GM18526 (cell line): ENCODE data around the gene HLA-DOA.

ENCODE experiments used
- POLR2A ChIP-seq: IDR thresholded peaks from 3 replicates; pipeline ENCODE4 v1.6.1; 2011; ENCODE audit not compliant: insufficient read length; ENCODE audit errors: extremely low read depth

The HLA-DOA gene

DNA sequence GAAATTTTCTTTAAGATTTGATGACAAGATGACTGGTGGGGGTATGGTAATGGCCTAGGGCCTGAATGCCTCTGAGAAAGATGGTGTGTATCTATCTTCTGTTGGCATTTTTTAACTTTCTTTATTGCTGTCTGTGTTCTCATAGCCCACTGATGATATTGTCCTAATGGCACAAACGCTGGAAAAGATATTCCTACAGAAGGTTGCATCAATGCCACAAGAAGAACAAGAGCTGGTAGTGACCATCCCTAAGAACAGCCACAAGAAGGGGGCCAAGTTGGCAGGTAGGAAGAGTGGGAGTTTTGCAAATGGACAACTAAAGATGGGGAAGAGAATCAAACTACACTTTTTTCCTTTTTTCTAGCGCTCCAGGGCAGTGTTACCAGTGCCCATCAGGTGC is 33.5 kb downstream of the HLA-DOA start:
- no peak for TF ChIP-seq POLR2A

DNA sequence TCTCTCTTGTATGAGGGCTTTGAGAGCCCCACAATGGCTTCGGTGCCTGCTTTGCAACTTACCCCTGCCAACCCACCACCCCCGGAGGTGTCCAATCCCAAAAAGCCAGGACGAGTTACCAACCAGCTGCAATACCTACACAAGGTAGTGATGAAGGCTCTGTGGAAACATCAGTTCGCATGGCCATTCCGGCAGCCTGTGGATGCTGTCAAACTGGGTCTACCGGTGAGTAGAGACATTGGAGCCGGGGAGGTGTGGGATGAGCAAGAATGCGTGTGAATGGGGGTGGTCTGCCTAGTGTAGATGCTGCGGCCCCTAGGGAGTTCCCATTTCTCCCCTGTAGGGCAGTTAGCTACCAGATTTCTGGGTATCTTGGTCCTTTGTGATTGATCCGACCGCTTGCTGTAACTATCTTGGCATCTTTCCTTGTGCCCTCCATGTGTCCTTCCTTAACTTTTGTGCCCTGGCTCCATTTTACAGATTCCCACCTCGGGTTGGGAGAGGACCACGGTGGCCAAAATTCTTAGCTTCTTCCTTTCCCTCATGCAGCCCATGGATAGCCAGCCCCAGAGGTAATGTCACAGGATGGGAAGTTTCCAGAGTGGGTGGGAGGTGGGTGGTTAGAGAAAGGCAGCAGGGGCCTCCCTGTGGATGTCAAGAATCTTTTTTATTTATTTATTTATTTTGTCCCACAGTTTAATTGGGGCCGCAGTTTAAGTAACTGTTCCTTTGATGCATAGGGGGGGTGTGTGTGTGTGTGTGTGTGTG is 34.7 kb downstream of the HLA-DOA start:
- no peak for TF ChIP-seq POLR2A

GRCh38 chr6:32974016-32974333 is 35.4 kb downstream of the HLA-DOA start:
- TF ChIP-seq POLR2A, result peak; percentile 11

GRCh38 chr6:32973144-32974015 is 36.0 kb downstream of the HLA-DOA start:
- no peak for TF ChIP-seq POLR2A

- TF ChIP-seq POLR2A, result no peak
These were observed 36.8 kb downstream of the HLA-DOA start for GRCh38 chr6:32972353-32973143.

DNA sequence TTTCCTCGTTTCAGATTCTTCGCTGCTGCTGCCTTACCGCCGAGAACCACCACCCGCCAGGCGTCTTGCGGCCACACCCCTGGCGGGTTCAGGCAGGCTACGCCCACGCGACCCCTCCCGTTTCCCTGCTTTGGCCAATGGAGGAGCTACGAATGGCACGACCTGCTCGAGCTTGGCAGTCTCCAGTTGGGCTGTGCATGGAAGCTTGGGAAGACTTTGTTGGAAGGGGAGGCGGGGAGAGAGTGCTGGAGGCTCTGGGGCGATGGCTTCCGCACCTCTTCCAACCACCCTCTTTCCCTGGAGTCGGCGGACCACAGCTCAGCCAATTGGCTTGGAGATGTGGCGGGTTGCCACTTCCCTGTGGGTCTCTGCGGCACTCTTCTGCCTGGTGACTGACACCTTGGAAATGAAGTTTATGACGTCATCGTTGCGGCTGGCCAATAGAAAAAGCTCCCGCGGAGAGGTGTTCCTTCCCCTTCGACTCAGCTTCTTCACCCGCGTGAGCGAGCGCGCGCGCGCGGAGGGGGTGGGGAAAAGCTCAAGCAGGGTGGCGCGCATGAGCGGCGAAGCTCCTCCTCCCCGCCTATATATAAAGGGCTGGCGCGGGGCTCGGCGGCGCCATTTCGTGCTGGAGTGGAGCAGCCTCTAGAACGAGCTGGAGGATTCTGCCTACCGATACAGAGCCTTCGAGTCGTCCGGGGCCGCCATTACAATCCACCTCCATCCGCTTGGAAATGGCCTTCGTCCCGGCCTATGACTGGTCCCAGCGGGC is 37.6 kb downstream of the HLA-DOA start:
- peak; percentile 100 for TF ChIP-seq POLR2A

DNA sequence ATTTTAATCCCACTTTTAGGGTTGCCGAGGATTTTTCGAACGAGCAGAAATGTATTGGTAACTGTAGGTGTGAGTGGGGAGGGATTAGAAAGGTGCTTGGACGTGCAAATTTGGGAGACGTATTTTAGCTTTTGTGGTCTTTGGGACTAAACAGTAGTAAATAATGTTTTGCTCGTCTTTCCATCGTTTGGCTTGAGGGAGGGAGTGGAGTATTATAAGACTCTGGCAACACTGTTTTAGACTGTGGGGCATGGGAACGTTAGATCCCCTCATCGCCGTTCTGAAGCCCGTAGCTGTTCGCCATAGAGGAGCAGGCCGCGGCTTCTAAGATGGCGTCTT is 38.2 kb downstream of the HLA-DOA start:
- TF ChIP-seq POLR2A, result no peak

GRCh38 chr6:32970413-32971241 is 38.8 kb downstream of the HLA-DOA start:
- TF ChIP-seq POLR2A, result peak; percentile 51

DNA sequence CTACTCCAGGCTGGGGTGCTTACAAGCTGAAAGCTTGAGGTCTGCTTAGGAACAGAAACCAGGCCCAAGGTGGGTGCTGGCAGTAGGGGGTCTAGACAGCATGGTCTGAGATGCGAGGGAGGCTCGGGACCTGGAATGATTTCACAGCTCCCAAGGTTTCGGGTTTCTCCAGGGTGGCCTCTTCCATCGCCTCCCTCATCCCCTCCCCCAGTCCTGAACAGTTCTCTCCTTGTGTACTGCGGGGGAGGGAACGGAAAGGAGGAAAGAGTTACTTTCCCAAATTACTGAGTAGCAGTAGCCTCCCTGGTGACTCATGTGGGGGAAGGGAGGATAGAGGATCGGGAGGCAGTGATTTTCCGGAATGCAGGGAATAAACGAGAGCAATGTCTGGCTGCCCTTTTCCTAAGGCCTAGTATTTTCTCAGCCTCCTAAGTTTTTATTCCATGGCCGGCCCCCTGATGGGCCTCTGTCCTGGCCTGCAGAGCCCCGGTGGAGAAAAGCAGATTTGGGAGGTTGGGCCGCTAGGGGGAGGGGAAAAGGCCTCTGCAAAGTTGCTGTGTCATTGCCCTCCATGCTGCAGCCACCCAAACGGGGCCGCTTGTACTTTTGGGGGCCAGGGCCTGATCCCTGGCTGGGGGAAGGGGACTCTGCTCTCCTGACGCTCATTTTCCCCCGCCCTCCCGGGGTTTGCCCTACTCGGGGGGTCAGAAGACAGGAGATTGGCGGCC is 39.5 kb downstream of the HLA-DOA start:
- no peak for TF ChIP-seq POLR2A

GRCh38 chr6:32968867-32969684 is 40.3 kb downstream of the HLA-DOA start:
- peak; percentile 62 for TF ChIP-seq POLR2A

GRCh38 chr6:32968093-32968866 is 41.1 kb downstream of the HLA-DOA start, which contains the start of gene BRD2:
TSS of gene BRD2 (plus strand) at chr6:32968594. CDS start at chr6:32972899, 4,305 bp downstream.
- peak; percentile 70 for TF ChIP-seq POLR2A
